CD14-positive monocyte (primary cell): ENCODE measurements around the gene GMPPA. TPM values are rescaled to one million over a fixed set of nuclear protein-coding genes. Genes with fewer than 3 reads are reported as not detected.

Source experiments
- DNase-seq, 3 donors: peaks; one replicate each; pipeline ENCODE4 v3.0.0-alpha.2; 2011 to 2022
- H2AFZ ChIP-seq: 2 replicates; pipeline ENCODE4 v1.6.0; 2012; ENCODE audit warnings: mild to moderate bottlenecking, low read depth, low read length, inconsistent platforms; ENCODE audit not compliant: insufficient read depth, poor library complexity, severe bottlenecking
- H3K27ac ChIP-seq, 2 donors: 1 replicate in 1 of 2; 2 replicates in 1 of 2; pipeline ENCODE4 v1.5.1; 2012 to 2013; ENCODE audit warnings: low read length in 2 of 2, control low read depth in 1 of 2, inconsistent platforms in 1 of 2, low read depth in 1 of 2, mild to moderate bottlenecking in 1 of 2
- H3K27me3 ChIP-seq, 2 donors: one replicate each; pipeline versions ENCODE4 v1.6.0 to v1.6.1; 2011 to 2013; ENCODE audit warnings: low read length in 2 of 2; ENCODE audit not compliant: control insufficient read depth in 2 of 2, insufficient read depth in 2 of 2
- H3K36me3 ChIP-seq, 2 donors: replicated peaks in 1 of 2; 1 replicate in 1 of 2; 2 replicates in 1 of 2; pipeline versions ENCODE4 v1.5.1 to v1.6.1; 2012 to 2013; ENCODE audit warnings: low read length in 2 of 2, control low read depth in 1 of 2, inconsistent platforms in 1 of 2, mild to moderate bottlenecking in 1 of 2; ENCODE audit not compliant: insufficient read depth in 2 of 2, control insufficient read depth in 1 of 2
- H3K4me1 ChIP-seq, 2 donors: 1 replicate in 1 of 2; 2 replicates in 1 of 2; pipeline versions ENCODE4 v1.5.1 to v1.6.1; 2012 to 2013; ENCODE audit warnings: low read length in 2 of 2, control low read depth in 1 of 2, inconsistent platforms in 1 of 2, mild to moderate bottlenecking in 1 of 2, moderate library complexity in 1 of 2; ENCODE audit not compliant: insufficient read depth in 2 of 2, control insufficient read depth in 1 of 2
- H3K4me2 ChIP-seq: replicated peaks from 2 replicates; pipeline ENCODE3; 2012; ENCODE audit warnings: low read length, moderate library complexity, mild to moderate bottlenecking; ENCODE audit not compliant: poor library complexity, severe bottlenecking; ENCODE audit errors: extremely low read depth
- H3K4me3 ChIP-seq, 3 experiments: fragments of 200-600 bp in 1 of 3; sonication (generic) in 1 of 3; replicated peaks in 1 of 3; 1 replicate in 2 of 3; 2 replicates in 1 of 3; pipeline ENCODE4 v1.5.1; 2011 to 2013; ENCODE audit warnings: low read length in 3 of 3, mild to moderate bottlenecking in 3 of 3, control low read depth in 2 of 3, low read depth in 2 of 3, inconsistent platforms in 1 of 3, moderate library complexity in 1 of 3
- H3K79me2 ChIP-seq: 2 replicates; pipeline ENCODE4 v1.6.0; 2012; ENCODE audit warnings: mild to moderate bottlenecking, control low read depth, inconsistent platforms, low read length, moderate library complexity; ENCODE audit not compliant: insufficient read depth
- H3K9ac ChIP-seq: 2 replicates; pipeline ENCODE4 v1.6.0; 2017; ENCODE audit warnings: low read length, mild to moderate bottlenecking; ENCODE audit not compliant: insufficient read depth, poor library complexity, severe bottlenecking
- H3K9me3 ChIP-seq, 2 donors: replicated peaks in 1 of 2; 1 replicate in 1 of 2; 2 replicates in 1 of 2; pipeline versions ENCODE4 v1.5.1 to v1.6.1; 2012 to 2013; ENCODE audit warnings: low read length in 2 of 2, control low read depth in 1 of 2; ENCODE audit not compliant: control insufficient read depth in 1 of 2, insufficient read depth in 1 of 2
- H4K20me1 ChIP-seq: 2 replicates; pipeline ENCODE4 v1.6.0; 2012; ENCODE audit warnings: mild to moderate bottlenecking, low read length, control low read depth, moderate library complexity; ENCODE audit not compliant: insufficient read depth
- H3K27ac Mint-ChIP-seq, 7 donors: one replicate each; pipeline ENCODE4 v1.8.0; 2020; ENCODE audit warnings: mild to moderate bottlenecking in 7 of 7, mixed read lengths in 7 of 7, moderate library complexity in 6 of 7, inconsistent platforms in 2 of 7
- H3K27me3 Mint-ChIP-seq, 3 donors: one replicate each; pipeline ENCODE4 v1.8.0; 2021 to 2022; ENCODE audit warnings: low read depth in 3 of 3, mild to moderate bottlenecking in 3 of 3, mixed read lengths in 3 of 3, moderate library complexity in 3 of 3, inconsistent platforms in 1 of 3
- H3K36me3 Mint-ChIP-seq, 2 donors: one replicate each; pipeline ENCODE4 v1.8.0; 2020; ENCODE audit warnings: mixed read lengths in 2 of 2, inconsistent platforms in 1 of 2, mild to moderate bottlenecking in 1 of 2
- H3K4me1 Mint-ChIP-seq: one replicate; pipeline ENCODE4 v1.8.0; 2020; ENCODE audit warnings: mild to moderate bottlenecking, mixed read lengths
- H3K4me3 Mint-ChIP-seq, 2 donors: one replicate each; pipeline ENCODE4 v1.8.0; 2020; ENCODE audit warnings: mild to moderate bottlenecking in 2 of 2, mixed read lengths in 2 of 2, moderate library complexity in 1 of 2
- H3K9me3 Mint-ChIP-seq, 7 donors: one replicate each; pipeline ENCODE4 v1.8.0; 2020 to 2022; ENCODE audit warnings: mixed read lengths in 7 of 7, mild to moderate bottlenecking in 6 of 7, moderate library complexity in 6 of 7, inconsistent platforms in 2 of 7
- WGBS: methylation state at CpG from one replicate; pipeline ENCODE4 v1.1.5; 2013; ENCODE audit warnings: missing lambda C conversion rate; ENCODE audit not compliant: insufficient coverage; 5-methylcytosine and 5-hydroxymethylcytosine counted together
- intact Hi-C, 2 donors: fragments of 100-400 bp; cut with micrococcal nuclease; formaldehyde crosslinking; loops; one replicate each; pipeline versions ENCODE4 v1.15.0 to v1.15.1; 2023
- polyA plus RNA-seq, 3 donors: library from polyadenylated mRNA; depleted of rRNA in 1 of 3; unstranded in 2 of 3; stranded (reverse) in 1 of 3; fragments of 300-500 nt in 2 of 3; fragments of >200 nt in 1 of 3; fragmentation: Illumina TruSeq in 2 of 3; gene quantifications; 1 replicate in 2 of 3; 2 replicates in 1 of 3; pipeline ENCODE4 v1.2.3, GENCODE V29; 2012 to 2021
- TF ChIP-seq, protein P1 (sequence below): fragments of 200-600 bp; IDR thresholded peaks from one replicate; pipeline ENCODE4 v1.8.0; 2022; ENCODE audit warnings: antibody characterized with exemption, mild to moderate bottlenecking

GMPPA gene
- polyA plus RNA-seq, 3 donors = 35.5 to 71.2 (median 35.9) TPM

DNA sequence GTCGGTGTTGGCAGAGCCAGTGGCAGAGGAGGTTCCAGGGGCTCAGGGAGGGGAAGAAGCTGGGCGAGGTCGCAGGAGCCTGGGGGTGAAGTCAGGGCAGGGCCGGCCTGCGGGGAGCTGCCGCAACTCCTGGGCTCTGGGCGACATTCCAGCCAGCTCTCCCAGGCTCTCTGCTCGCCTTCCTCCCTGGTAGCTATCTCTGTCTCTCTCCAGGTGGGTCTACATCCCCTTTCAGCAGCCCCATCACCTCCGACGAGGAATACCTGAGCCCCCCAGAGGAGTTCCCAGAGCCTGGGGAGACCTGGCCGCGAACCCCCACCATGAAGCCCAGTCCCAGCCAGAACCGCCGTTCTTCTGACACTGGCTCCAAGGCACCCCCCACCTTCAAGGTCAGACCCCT, 37.0 kb upstream of the GMPPA start:
- no peaks in the 10 kb centered on the region for H3K79me2 ChIP-seq
- H3K36me3 Mint-ChIP-seq = no peaks in the 10 kb centered on the region
- H3K4me3 ChIP-seq = no peak overlapping the region
- WGBS = 91% methylated on average over 14 of the region's 14 CpGs
- TF ChIP-seq, protein P1, sequence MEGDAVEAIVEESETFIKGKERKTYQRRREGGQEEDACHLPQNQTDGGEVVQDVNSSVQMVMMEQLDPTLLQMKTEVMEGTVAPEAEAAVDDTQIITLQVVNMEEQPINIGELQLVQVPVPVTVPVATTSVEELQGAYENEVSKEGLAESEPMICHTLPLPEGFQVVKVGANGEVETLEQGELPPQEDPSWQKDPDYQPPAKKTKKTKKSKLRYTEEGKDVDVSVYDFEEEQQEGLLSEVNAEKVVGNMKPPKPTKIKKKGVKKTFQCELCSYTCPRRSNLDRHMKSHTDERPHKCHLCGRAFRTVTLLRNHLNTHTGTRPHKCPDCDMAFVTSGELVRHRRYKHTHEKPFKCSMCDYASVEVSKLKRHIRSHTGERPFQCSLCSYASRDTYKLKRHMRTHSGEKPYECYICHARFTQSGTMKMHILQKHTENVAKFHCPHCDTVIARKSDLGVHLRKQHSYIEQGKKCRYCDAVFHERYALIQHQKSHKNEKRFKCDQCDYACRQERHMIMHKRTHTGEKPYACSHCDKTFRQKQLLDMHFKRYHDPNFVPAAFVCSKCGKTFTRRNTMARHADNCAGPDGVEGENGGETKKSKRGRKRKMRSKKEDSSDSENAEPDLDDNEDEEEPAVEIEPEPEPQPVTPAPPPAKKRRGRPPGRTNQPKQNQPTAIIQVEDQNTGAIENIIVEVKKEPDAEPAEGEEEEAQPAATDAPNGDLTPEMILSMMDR = no peak
- no peak overlapping the region for H3K27ac Mint-ChIP-seq
- DNase-seq = no peak
- no peaks in the 10 kb centered on the region for H3K9me3 ChIP-seq
- no peak overlapping the region for H3K27ac ChIP-seq
- H3K4me3 Mint-ChIP-seq = no peak overlapping the region
- no peaks in the 10 kb centered on the region for H3K4me1 Mint-ChIP-seq
- H2AFZ ChIP-seq = no peak overlapping the region
- no peaks in the 10 kb centered on the region for H3K36me3 ChIP-seq
- H3K27me3 ChIP-seq = no peaks in the 10 kb centered on the region
- no peak overlapping the region for H3K4me2 ChIP-seq
- H3K4me1 ChIP-seq = no peaks in the 10 kb centered on the region
- H3K27me3 Mint-ChIP-seq = peaks cover 2 to 7% (median 4%) of the 10 kb centered on the region in 3 donors
- H3K9me3 Mint-ChIP-seq = peaks cover 0 to 2% (median 0%) of the 10 kb centered on the region in 7 donors
- intact Hi-C loops = loop anchor here in 1 of 2 donors (5.0 kb wide), 1 partner anchor 66 kb away; no protein-coding TSS in a partner anchor
- no peaks in the 10 kb centered on the region for H4K20me1 ChIP-seq
- no peak overlapping the region for H3K9ac ChIP-seq

DNA sequence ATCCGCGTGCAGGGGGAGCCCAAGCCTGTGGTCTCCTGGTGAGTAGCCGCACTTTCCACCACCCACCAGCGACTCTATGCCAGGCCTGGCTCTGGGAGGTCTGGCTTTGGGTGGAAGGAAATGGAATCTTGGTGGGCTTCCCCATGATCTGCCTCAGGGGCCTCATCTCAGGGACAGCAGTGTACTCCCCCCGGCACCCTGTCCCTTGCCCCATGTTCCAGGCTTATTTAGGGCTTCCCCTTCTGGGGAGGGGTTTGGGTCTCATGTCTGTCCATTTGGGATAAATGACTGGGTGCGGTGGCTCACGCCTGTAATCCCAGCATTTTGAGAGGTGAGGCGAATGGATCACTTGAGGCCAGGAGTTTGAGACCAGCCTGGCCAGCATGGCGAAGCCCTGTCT, 36.3 kb upstream of the GMPPA start:
- Histone ChIP-seq H3K9ac (no peak overlapping the region), H3K9me3 (no peaks in the 10 kb centered on the region), H3K79me2 (no peaks in the 10 kb centered on the region), H2AFZ (no peak overlapping the region), H3K27me3 (no peaks in the 10 kb centered on the region), H3K4me3 (no peak overlapping the region), H4K20me1 (no peaks in the 10 kb centered on the region), H3K4me2 (no peak overlapping the region), H3K27ac (no peak overlapping the region), H3K36me3 (no peaks in the 10 kb centered on the region), H3K4me1 (no peaks in the 10 kb centered on the region)
- TF ChIP-seq, protein P1 = no peak
- peaks cover 2 to 7% (median 7%) of the 10 kb centered on the region in 3 donors for H3K27me3 Mint-ChIP-seq
- no peaks in the 10 kb centered on the region for H3K4me1 Mint-ChIP-seq
- 100% methylated on average over 1 of the region's 9 CpGs for WGBS
- H3K27ac Mint-ChIP-seq = no peak overlapping the region
- no peak overlapping the region for H3K4me3 Mint-ChIP-seq
- intact Hi-C loops = loop anchor here in 1 of 2 donors (5.0 kb wide), 1 partner anchor 65 kb away; no protein-coding TSS in a partner anchor
- peaks cover 0 to 2% (median 0%) of the 10 kb centered on the region in 7 donors for H3K9me3 Mint-ChIP-seq
- no peaks in the 10 kb centered on the region for H3K36me3 Mint-ChIP-seq
- no peak for DNase-seq
